Suppressor macrophage treated with lipopolysaccharide for 1 hour (primary cell): Measurements from ENCODE around the gene C10orf90.

Experiments
- DNase-seq, 3 donors: peaks; one replicate each; pipeline ENCODE4 v3.0.0-alpha.2; 2020 to 2022

Gene C10orf90

GRCh38 chr10:126421756-126422256 is 248.7 kb downstream of the C10orf90 start:
- DNase-seq = no peak

- DNase-seq = no peak
Observed at GRCh38 chr10:126420567-126421300, 249.8 kb downstream of the C10orf90 start.

GRCh38 chr10:126417220-126417825 is 253.2 kb downstream of the C10orf90 start:
- no peak for DNase-seq

GRCh38 chr10:126409821-126410220 is 260.7 kb downstream of the C10orf90 start:
- DNase-seq = no peak

- DNase-seq = no peak
Observed at GRCh38 chr10:126408953-126409641, 261.4 kb downstream of the C10orf90 start.

- no peak for DNase-seq
Observed at GRCh38 chr10:126407831-126408230, 262.7 kb downstream of the C10orf90 start.

GRCh38 chr10:126405239-126405775 is 265.2 kb downstream of the C10orf90 start:
- no peak for DNase-seq

- no peak for DNase-seq
Observed at GRCh38 chr10:126402721-126403695, 267.5 kb downstream of the C10orf90 start.

- DNase-seq = no peak
Observed at GRCh38 chr10:126400641-126401040, 269.9 kb downstream of the C10orf90 start.

GRCh38 chr10:126398924-126399323 is 271.6 kb downstream of the C10orf90 start:
- no peak for DNase-seq

GRCh38 chr10:126398383-126398743 is 272.1 kb downstream of the C10orf90 start:
- DNase-seq = no peak

- DNase-seq = no peak
Observed at GRCh38 chr10:126397640-126398382, 272.7 kb downstream of the C10orf90 start.

- DNase-seq = no peak
Observed at GRCh38 chr10:126397156-126397555, 273.3 kb downstream of the C10orf90 start.

GRCh38 chr10:126394948-126395347 is 275.5 kb downstream of the C10orf90 start:
- DNase-seq = no peak

- DNase-seq = no peak
Observed at GRCh38 chr10:126393076-126393475, 277.4 kb downstream of the C10orf90 start.

- DNase-seq = no peak
Observed at GRCh38 chr10:126392469-126392868, 278.0 kb downstream of the C10orf90 start.

- no peak for DNase-seq
Observed at GRCh38 chr10:126392068-126392467, 278.4 kb downstream of the C10orf90 start.

- no peak for DNase-seq
Observed at GRCh38 chr10:126391192-126391885, 279.2 kb downstream of the C10orf90 start.

- no peak for DNase-seq
Observed at GRCh38 chr10:126390324-126390723, 280.2 kb downstream of the C10orf90 start.

- peak in 2 of 3 donors; percentile 16 to 46 for DNase-seq
Observed at GRCh38 chr10:126387931-126388911, 282.3 kb downstream of the C10orf90 start, which contains the start of gene ADAM12. TSS of gene ADAM12 (minus strand) at chr10:126388477. CDS start at chr10:126388145, 332 bp downstream.
